NT2/D1 (cell line): Measurements from ENCODE around the gene TXK.

Experiments
- SUZ12 ChIP-seq: IDR thresholded peaks from 2 replicates; pipeline ENCODE4 v1.6.1; 2011; ENCODE audit not compliant: insufficient read length, insufficient read depth; ENCODE audit errors: extremely low read depth
- YY1 ChIP-seq: IDR thresholded peaks from 2 replicates; pipeline ENCODE4 v1.6.1; 2011; ENCODE audit not compliant: insufficient read length, insufficient read depth
- ZNF274 ChIP-seq: IDR thresholded peaks from 2 replicates; pipeline ENCODE4 v1.6.1; 2011; ENCODE audit warnings: mild to moderate bottlenecking, low read depth, low read length

- no peak for TF ChIP-seq ZNF274
- no peak for TF ChIP-seq YY1
- TF ChIP-seq SUZ12, result no peak
These were observed 17.5 kb downstream of the TXK start for GRCh38 chr4:48116582-48116981.
